HFFc6 (cell line): Measurements from ENCODE around the gene DBH. TPM values are rescaled to one million over a fixed set of nuclear protein-coding genes. Genes with fewer than 3 reads are reported as not detected.
A peak's percentile ranks its signal among the peaks of the same experiment; 100 is the strongest.

Experiments
- DNase-seq: peaks from one replicate; pipeline ENCODE4 v3.0.0-alpha.2; 2018
- H3K27ac Mint-ChIP-seq: 2 replicates; pipeline ENCODE4 v1.8.0; 2020; ENCODE audit warnings: mild to moderate bottlenecking, mixed read lengths
- H3K27me3 Mint-ChIP-seq: 2 replicates; pipeline ENCODE4 v1.8.0; 2021; ENCODE audit warnings: mild to moderate bottlenecking, moderate library complexity, mixed read lengths; ENCODE audit not compliant: insufficient read depth
- H3K36me3 Mint-ChIP-seq: 2 replicates; pipeline ENCODE4 v1.8.0; 2021; ENCODE audit warnings: low read depth, mixed read lengths
- H3K4me1 Mint-ChIP-seq: 2 replicates; pipeline ENCODE4 v1.8.0; 2020; ENCODE audit warnings: low read depth, mixed read lengths
- H3K4me3 Mint-ChIP-seq: 2 replicates; pipeline ENCODE4 v1.8.0; 2020; ENCODE audit warnings: mild to moderate bottlenecking, moderate library complexity, mixed read lengths
- H3K9me3 Mint-ChIP-seq: 2 replicates; pipeline ENCODE4 v1.8.0; 2020; ENCODE audit warnings: mild to moderate bottlenecking, mixed read lengths
- CTCF ChIP-seq: fragments of 200-600 bp; sonication (generic); IDR thresholded peaks from 2 replicates; pipeline ENCODE4 v1.5.0; 2021; ENCODE audit warnings: antibody characterized with exemption, mild to moderate bottlenecking
- total RNA-seq, 6 experiments: library from RNA; stranded (reverse); fragmentation: NEBNext Ultra II Directional; extraction: Animal tissue kit (Norgen Biotek cat#: 25700); gene quantifications; 2 replicates in 1 of 6; 3 replicates in 5 of 6; pipeline ENCODE4 v1.2.3, GENCODE V29; 2021

Gene DBH
- total RNA-seq, 6 experiments from 2014 or later = not detected

GRCh38 chr9:133601746-133602145 is 34.4 kb upstream of the DBH start:
- Mint-ChIP-seq H3K9me3 (peaks cover 16% of the 10 kb centered on the region), H3K4me3 (no peak overlapping the region), H3K36me3 (peaks cover 14% of the 10 kb centered on the region), H3K27ac (no peak overlapping the region), H3K27me3 (peaks cover 31% of the 10 kb centered on the region), H3K4me1 (no peaks in the 10 kb centered on the region)
- DNase-seq = no peak
- TF ChIP-seq CTCF = no peak

- no peak for DNase-seq
- H3K9me3 Mint-ChIP-seq = peaks cover 11% of the 10 kb centered on the region
- peaks cover 36% of the 10 kb centered on the region for H3K27me3 Mint-ChIP-seq
- no peaks in the 10 kb centered on the region for H3K4me1 Mint-ChIP-seq
- no peak for TF ChIP-seq CTCF
- H3K27ac Mint-ChIP-seq = no peak overlapping the region
- no peak overlapping the region for H3K4me3 Mint-ChIP-seq
- peaks cover 9% of the 10 kb centered on the region for H3K36me3 Mint-ChIP-seq
Measured at GRCh38 chr9:133602277-133602676, 33.9 kb upstream of the DBH start.

GRCh38 chr9:133603135-133603927 is 32.8 kb upstream of the DBH start:
- Mint-ChIP-seq H3K9me3 (peaks cover under 1% of the 10 kb centered on the region; the same call in 1 of the 2 replicates), H3K27me3 (peaks cover 45% of the 10 kb centered on the region), H3K27ac (no peak overlapping the region), H3K4me3 (no peak overlapping the region), H3K4me1 (no peaks in the 10 kb centered on the region), H3K36me3 (no peaks in the 10 kb centered on the region)
- no peak for DNase-seq
- TF ChIP-seq CTCF = peak; percentile 30; the same call in 1 of the 2 replicates

- Mint-ChIP-seq H3K36me3 (no peaks in the 10 kb centered on the region), H3K27me3 (peaks cover 48% of the 10 kb centered on the region), H3K9me3 (no peaks in the 10 kb centered on the region), H3K27ac (no peak overlapping the region), H3K4me1 (no peaks in the 10 kb centered on the region), H3K4me3 (no peak overlapping the region)
- TF ChIP-seq CTCF = no peak
- DNase-seq = no peak
Measured at GRCh38 chr9:133604214-133604613, 31.9 kb upstream of the DBH start.

GRCh38 chr9:133604856-133605255 is 31.3 kb upstream of the DBH start:
- no peak for DNase-seq
- TF ChIP-seq CTCF = no peak
- no peak overlapping the region for H3K27ac Mint-ChIP-seq
- H3K4me3 Mint-ChIP-seq = no peak overlapping the region
- H3K27me3 Mint-ChIP-seq = peaks cover 52% of the 10 kb centered on the region
- no peaks in the 10 kb centered on the region for H3K36me3 Mint-ChIP-seq
- H3K4me1 Mint-ChIP-seq = no peaks in the 10 kb centered on the region
- no peaks in the 10 kb centered on the region for H3K9me3 Mint-ChIP-seq
